Activated naive CD4-positive, alpha-beta T cell (primary cell): ENCODE measurements around the gene EML3.
"Not testable (repeated sequence)": the region's sequence is repeated elsewhere in the genome, so short reads cannot be mapped to it uniquely, and the experiment has no call there.

Source experiments
- DNase-seq, 4 experiments: peaks; one replicate each; lab custom pipeline; 2025; lab: John Stamatoyannopoulos, UW

EML3 gene

DNA sequence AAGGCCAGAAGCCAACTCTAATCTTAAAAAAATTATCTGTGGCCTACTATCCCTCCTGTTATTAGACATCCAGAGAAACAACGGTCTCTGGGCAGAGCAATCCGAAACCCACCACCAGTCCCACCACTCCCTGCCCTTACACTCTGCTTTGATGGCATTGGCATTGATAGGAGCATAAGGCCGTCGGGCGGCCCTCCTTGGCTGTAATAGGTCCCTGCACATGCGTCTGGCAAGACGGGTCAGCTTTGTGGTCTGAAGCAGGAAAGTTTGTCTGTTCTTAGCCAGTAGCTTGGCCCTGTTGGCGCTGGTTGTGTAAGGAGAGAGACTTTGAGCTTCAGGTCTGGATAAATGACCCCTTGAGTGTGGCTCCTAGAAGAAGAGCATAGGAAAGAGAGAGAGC is 17.5 kb downstream of the EML3 start:
- no peak for DNase-seq

DNA sequence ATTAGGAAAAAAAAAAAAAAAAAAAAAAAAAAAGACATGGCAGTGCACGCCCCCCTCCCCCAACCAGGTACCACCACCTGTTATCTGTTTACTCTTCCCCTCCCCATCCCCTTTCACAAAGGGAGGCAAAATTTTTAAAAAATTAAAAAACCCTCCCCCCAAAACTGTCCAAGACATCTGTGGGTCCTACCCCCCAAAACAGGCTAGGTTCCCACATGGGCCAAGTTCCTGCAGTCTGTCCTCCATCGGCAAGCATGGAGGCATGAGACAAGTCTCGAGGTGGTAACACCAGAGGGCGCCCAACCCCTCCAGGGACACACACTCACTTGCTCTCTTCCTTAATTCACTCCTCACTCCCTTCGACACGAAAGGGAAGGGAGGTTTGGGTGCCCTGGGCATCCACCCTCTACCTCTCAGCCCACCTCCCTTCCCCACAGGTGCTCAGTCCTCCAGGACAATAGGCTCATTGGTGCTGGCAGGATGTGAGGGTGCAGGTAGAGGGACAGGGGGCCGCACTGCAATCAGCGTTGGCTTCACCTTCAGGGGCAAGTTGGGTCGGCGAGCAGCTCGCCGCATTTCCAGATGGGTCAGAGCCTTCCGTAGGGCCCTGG is 19.0 kb downstream of the EML3 start:
- DNase-seq, result peak in 3 of 4 experiments; percentile 38 to 64 (median 41)

- DNase-seq, result no peak
Measured at GRCh38 chr11:62592989-62593421, 19.6 kb downstream of the EML3 start.

DNA sequence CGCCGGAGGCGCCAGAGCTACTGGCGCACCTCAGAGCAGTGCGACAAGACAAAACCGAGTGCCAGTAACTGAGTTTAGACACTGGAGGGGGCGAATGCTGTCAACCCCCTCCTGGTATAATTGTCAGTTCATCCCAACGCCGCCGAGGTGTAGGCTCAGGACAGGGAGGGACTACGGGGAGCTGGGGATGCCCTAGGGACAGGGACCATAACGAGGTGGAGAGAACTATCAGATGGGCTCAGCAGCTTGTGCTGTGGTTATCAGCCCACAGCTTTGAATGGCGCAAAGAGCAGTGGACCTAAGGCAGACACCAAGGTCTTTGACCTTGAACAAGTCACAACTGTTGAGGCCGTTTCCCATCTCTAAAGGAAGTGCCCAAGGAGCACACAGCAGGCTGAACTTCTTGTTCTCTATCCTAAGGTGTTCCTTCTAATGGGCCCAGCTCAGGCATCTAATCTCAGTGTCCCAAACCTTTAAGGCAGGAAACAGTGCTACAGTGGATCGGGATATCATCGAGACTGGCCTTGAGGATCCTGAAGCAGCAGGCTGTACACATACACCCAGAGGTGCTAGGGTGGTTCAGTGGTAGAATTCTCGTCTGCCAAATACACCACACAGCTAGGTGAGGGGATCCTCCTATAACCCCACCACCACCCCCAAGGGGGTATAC is 20.3 kb downstream of the EML3 start:
- no peak for DNase-seq

DNA sequence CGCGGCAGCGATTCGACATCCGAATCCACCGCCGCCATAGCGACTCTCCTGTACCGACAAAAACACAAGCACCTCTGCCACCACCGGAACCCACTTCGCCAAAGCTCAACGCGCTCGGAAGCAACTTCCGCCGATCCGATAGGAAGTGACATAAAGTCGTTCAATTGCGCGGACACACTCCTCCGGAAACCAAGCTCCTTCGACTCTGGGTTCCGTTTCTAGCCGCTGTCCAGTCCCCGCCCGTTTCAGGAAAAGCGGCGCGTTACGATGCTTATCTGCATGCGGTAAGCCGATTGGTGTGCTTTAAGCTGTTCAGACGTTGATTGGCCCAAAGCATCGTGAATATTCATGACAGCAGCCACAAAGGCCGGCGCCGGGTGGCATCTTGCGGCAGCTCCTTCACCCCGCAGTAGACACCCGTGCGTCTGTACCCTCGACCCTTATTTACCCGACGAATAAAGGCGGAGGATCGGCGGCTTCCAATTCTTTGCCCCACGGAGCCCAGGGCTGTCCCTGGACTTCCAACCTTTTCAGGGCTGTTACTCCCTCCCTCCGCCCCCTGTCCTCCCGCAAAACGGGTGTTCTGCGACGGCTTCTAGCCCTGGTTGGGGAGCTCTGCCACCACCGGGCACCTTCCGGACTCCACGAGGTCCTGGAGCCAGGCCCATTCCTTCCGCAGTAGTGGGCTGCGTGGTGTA is 21.0 kb downstream of the EML3 start, which contains the start of gene TUT1:
Gene TUT1, minus strand, starts transcription at position 76 of the 698 bp plus-strand sequence. Its CDS starts 38 bp downstream, at position 38.
- peak; percentile 86 to 93 (median 90) for DNase-seq

DNA sequence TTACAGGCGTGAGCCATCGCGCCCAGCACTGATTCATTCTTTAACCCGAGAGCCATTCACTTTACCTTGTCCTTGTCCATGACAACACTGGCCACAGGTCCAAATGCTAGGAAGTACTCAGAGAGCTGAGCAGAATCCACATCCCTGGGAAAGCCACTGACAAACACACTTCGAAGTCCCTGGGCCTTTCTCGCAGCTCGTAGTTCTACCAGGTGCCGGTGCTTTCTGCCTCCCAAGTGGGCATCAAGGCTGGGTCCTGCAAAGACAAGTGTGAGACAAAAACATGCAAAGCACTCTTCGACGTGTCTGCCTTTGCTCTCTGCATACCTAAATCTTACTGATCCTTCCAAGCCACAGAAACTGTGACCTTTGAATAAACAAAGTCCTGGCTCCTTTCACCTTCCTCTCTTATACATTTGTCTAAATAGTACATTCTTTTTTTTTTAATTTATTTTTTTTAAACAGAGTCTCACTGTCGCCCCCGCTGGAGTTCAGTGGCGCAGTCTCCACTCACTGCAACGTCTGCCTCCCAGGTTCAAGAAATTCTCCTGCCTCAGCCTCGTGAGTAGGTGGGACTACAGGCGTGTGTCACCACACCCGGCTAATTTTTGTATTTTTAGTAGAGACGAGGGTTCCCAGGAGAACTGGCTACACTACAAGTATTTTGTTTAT is 23.5 kb downstream of the EML3 start:
- no peak for DNase-seq

DNA sequence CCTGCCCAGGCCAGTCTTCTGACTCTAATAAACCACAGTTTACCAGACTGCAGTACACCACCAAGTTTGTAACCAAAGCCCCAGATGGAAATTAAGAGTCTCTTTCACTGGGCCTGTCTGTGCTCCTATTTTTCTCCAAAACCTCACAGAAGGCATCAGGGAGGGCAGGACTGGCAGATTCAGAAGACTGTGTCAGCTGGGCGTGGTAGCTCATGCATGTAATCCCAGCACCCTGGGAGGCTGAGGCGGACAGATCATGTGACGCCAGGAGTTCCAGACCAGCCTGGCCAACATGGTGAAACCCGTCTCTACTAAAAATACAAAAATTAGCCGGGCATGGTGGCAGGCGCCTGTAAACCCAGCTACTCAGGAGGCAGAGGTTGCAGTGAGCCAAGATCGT is 27.2 kb downstream of the EML3 start:
- not testable (repeated sequence) for DNase-seq

- not testable (repeated sequence) for DNase-seq
Measured at GRCh38 chr11:62581735-62582134, 30.8 kb downstream of the EML3 start.

DNA sequence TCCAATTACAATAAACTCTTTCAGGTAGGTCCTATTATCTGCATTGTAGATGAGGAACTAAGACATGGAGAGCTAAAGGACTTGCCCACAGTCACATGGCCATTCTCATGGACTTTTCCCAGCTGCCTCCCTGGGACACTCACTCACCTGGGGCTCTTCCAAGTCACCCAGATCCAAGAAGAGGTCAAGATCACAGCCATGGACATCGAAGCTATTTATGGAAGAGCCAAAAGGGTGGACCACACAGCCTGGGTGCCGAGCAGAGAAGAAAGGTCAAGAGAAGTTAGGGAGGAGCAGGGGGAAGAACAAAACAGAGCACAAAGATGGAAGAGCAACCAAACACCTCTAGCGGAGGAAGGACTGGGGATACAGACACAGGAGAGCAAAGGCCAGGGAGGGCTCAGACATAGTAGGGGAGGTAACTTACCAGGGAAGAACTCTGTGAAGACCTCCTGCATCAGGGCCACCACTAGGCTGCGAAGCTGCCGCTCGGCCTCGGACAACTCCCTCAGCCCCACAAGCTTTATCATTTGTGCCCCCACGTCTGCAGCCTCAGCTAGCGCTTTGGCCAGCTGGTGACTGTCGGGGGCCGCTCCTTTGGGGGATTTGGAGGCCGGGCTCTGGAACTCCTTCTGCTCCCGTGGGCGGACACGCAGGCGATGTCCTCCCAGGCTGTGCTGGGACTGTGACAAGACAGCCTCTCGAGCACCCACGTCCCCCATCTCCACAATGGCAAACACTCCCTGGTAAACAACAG is 31.4 kb downstream of the EML3 start:
- no peak for DNase-seq

DNA sequence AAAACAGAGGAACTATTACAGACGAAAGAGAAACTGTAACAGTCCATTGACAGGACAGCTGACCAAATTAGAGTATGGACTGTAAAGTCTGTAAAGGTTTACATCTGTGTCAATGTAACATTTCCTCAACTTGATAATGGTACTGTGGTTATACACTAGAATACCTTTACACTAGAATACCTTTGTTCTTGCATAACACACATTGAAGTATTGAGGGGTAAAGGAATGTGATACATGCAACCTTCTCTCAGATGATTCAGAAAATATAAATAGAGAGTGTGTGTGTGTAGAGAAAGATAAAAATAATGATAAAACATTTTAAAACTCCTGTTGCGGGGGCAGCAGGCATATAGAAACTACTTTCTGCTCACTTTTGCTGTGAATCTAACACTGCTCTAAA is 33.3 kb downstream of the EML3 start:
- DNase-seq, result no peak

DNA sequence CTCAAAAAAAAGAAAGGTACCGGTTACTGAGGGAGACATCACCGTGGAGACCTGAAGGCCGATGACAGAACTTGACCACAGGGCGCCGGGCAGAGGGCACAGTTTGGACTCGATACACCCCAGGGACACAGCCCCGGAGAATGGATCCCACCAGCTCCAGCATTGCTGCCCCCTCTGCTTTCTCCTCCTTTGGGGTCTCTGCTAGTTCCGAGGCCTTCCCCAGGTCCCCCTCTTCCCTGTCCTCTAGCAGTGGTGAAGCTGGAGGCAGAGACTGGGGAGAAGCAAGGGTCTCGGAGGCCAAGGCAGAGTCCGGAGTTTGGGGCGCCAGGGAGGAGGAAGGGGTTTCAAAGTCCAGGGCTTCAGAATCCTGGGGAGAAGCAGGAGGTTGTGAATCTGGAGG is 34.0 kb downstream of the EML3 start:
- DNase-seq, result no peak

GRCh38 chr11:62577046-62577714 is 35.4 kb downstream of the EML3 start:
- no peak for DNase-seq

- DNase-seq, result no peak
Measured at GRCh38 chr11:62575837-62576236, 36.7 kb downstream of the EML3 start.

GRCh38 chr11:62575156-62575555 is 37.4 kb downstream of the EML3 start:
- DNase-seq, result no peak

DNA sequence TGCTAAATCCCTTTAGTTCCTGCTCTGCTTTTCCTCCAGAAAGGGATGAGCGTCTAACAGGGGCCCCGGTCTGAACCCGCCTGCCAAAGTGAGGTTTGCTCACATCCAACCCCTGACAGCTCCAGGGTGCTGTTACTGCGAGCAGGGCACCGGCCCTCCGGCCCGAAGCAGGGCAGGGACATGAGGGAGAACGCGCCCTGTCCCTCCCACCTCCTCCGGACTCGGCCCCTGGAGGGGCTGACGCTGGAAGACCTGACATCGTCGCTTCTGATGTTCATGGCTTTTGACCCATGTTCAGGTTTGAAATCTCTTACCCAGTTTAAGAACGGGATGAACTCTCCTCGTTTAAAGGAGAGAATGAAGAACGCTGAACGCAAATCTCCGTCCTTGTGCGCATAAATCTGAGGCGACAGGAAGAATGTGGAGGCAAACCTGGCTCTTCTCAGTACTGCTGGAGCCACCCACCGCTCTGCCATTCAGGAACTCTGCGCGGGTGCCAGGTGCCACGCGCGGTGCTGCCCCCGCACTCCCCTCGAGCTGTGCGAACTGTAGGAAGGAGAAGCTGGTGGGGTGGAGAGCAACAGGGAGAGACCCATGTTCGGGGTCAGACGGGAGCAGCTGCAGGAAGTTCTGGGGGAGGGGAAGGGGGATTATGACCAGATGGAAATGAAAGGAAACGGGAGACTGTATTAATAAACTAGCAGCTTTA is 38.1 kb downstream of the EML3 start:
- DNase-seq, result no peak

- peak; percentile 85 to 95 (median 89) for DNase-seq
Measured at GRCh38 chr11:62573592-62574362, 38.8 kb downstream of the EML3 start, which contains the start of gene EEF1G. EEF1G (minus strand) TSS chr11:62573891; CDS start chr11:62573842, 49 bp downstream.

DNA sequence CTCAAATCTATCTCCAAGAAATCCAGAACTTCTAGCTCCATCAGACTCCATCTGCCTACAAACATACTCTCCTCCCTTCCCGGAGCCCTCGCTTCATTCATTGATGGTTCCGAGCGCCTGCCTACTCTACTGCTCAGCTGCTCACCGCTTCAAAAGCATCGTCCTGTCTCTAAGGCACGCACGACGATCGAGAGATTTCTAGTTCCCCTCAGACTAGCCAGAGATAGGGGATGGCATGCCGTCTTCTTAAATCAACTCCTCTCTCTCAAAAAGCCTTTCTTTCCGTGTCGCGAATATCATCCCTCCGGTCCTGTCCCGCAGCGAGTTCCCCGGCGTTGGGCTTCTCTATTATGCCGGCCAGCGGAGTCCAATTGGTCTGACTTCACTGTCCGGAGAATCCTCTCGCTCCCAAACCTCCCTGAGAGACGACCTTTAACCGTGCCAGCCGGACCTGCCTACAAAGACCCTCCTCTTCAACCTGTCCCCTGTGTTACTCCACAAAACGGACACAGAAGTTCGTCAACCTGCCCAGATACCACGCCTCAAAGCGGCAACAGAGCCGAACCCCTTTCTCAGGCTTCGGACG is 39.5 kb downstream of the EML3 start:
- DNase-seq, result no peak

- DNase-seq, result no peak
Measured at GRCh38 chr11:62572431-62572830, 40.1 kb downstream of the EML3 start.

- not testable (repeated sequence) for DNase-seq
Measured at GRCh38 chr11:62571493-62571892, 41.1 kb downstream of the EML3 start.
